ENCODE results near the gene HMCN1. TPM values are rescaled to one million over a fixed set of nuclear protein-coding genes. Genes with fewer than 3 reads are reported as not detected.

Gene HMCN1
- total RNA-seq, 1 experiment from 2014 or later, result 0.12 TPM

DNA sequence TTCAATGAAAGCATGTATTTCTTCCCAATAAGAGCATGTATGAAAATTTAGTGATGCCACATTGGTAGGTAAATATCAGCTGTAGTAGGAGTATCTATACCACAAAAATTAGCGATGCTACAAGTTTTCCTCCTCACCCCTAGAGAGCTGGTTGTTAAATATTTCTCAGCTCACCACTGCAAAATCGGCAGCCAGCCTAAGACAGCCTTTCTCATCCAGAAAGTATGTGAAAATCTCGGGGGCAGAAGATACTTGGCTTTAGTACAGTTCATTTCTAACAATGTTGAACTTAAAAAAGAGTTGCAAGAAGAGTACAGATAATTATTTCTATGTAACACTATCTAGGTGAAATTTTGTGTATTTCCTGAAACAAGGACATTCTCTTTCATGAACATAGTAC is 405.5 kb downstream of the HMCN1 start:
- H3K36me3 Mint-ChIP-seq (ENCODE audit: insufficient read depth, unreplicated experiment), result no peaks in the 10 kb centered on the region
- H3K27ac Mint-ChIP-seq (ENCODE audit: low read depth, unreplicated experiment), result no peak overlapping the region
- H3K4me3 Mint-ChIP-seq (ENCODE audit: unreplicated experiment), result no peak overlapping the region
- no peak for DNase-seq (ENCODE audit: unreplicated experiment)
- no peaks in the 10 kb centered on the region for H3K9me3 Mint-ChIP-seq (ENCODE audit: unreplicated experiment)
- BruUV-seq (replicated peaks), result no TSS peak
- no peaks in the 10 kb centered on the region for H3K27me3 Mint-ChIP-seq (ENCODE audit: insufficient read depth, unreplicated experiment)
- no peaks in the 10 kb centered on the region for H3K4me1 Mint-ChIP-seq (ENCODE audit: insufficient read depth, unreplicated experiment)
- POLR2A ChIA-PET, result interaction anchor here (0.6 kb wide), 1 partner anchor 10 kb away, joined by 4 read pairs; no protein-coding TSS in a partner anchor
- TF ChIP-seq CTCF (IDR thresholded peaks at IDR 0.05; ENCODE audit: unreplicated experiment), result no peak
- CTCF ChIA-PET, result interaction anchor here (0.6 kb wide), 1 partner anchor 30 kb away, joined by 3 read pairs; no protein-coding TSS in a partner anchor
- intact Hi-C loops (cut with micrococcal nuclease), result no loop called here

DNA sequence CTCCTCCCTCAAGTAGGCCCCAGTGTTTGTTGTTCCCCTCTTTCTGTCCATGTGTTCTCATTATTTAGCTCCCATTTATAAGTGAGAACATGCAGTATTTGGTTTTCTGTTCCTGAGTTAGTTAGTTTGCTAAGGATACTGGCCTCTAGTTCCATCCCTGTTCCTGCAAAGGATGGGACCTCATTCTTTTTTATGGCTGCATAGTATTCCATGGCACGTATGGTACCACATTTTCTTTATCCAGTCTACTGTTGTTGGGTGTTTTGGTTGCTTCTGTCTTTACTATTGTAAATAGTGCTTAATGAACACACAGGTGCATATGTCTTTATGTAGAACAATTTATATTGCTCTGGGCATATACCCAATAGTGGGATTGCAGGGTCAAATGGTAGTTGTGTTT is 408.0 kb downstream of the HMCN1 start:
- no peak for TF ChIP-seq CTCF (IDR thresholded peaks at IDR 0.05; ENCODE audit: unreplicated experiment)
- intact Hi-C loops (cut with micrococcal nuclease), result no loop called here
- H3K27ac Mint-ChIP-seq (ENCODE audit: low read depth, unreplicated experiment), result no peak overlapping the region
- H3K4me3 Mint-ChIP-seq (ENCODE audit: unreplicated experiment), result no peak overlapping the region
- no peak for DNase-seq (ENCODE audit: unreplicated experiment)
- H3K9me3 Mint-ChIP-seq (ENCODE audit: unreplicated experiment), result no peaks in the 10 kb centered on the region
- no peaks in the 10 kb centered on the region for H3K27me3 Mint-ChIP-seq (ENCODE audit: insufficient read depth, unreplicated experiment)
- ChIA-PET POLR2A (no interaction called here), CTCF (no interaction called here)
- no peaks in the 10 kb centered on the region for H3K4me1 Mint-ChIP-seq (ENCODE audit: insufficient read depth, unreplicated experiment)
- H3K36me3 Mint-ChIP-seq (ENCODE audit: insufficient read depth, unreplicated experiment), result no peaks in the 10 kb centered on the region
- BruUV-seq (replicated peaks), result no TSS peak

GRCh38 chr1:186142916-186143315 is 408.7 kb downstream of the HMCN1 start:
- no peak overlapping the region for H3K27ac Mint-ChIP-seq (ENCODE audit: low read depth, unreplicated experiment)
- no peak for TF ChIP-seq CTCF (IDR thresholded peaks at IDR 0.05; ENCODE audit: unreplicated experiment)
- no peak for DNase-seq (ENCODE audit: unreplicated experiment)
- intact Hi-C loops (cut with micrococcal nuclease), result no loop called here
- ChIA-PET CTCF (no interaction called here), POLR2A (interaction anchor here (0.6 kb wide), 1 partner anchor 159 kb away, joined by 3 read pairs; no protein-coding TSS in a partner anchor)
- BruUV-seq (replicated peaks), result no TSS peak
- H3K4me1 Mint-ChIP-seq (ENCODE audit: insufficient read depth, unreplicated experiment), result no peaks in the 10 kb centered on the region
- H3K4me3 Mint-ChIP-seq (ENCODE audit: unreplicated experiment), result no peak overlapping the region
- H3K27me3 Mint-ChIP-seq (ENCODE audit: insufficient read depth, unreplicated experiment), result no peaks in the 10 kb centered on the region
- H3K36me3 Mint-ChIP-seq (ENCODE audit: insufficient read depth, unreplicated experiment), result no peaks in the 10 kb centered on the region
- no peaks in the 10 kb centered on the region for H3K9me3 Mint-ChIP-seq (ENCODE audit: unreplicated experiment)

- intact Hi-C loops (cut with micrococcal nuclease), result no loop called here
- Mint-ChIP-seq H3K27ac (ENCODE audit: low read depth, unreplicated experiment) (no peak overlapping the region), H3K27me3 (ENCODE audit: insufficient read depth, unreplicated experiment) (no peaks in the 10 kb centered on the region), H3K36me3 (ENCODE audit: insufficient read depth, unreplicated experiment) (no peaks in the 10 kb centered on the region), H3K4me3 (ENCODE audit: unreplicated experiment) (no peak overlapping the region), H3K9me3 (ENCODE audit: unreplicated experiment) (no peaks in the 10 kb centered on the region), H3K4me1 (ENCODE audit: insufficient read depth, unreplicated experiment) (no peaks in the 10 kb centered on the region)
- TF ChIP-seq CTCF (IDR thresholded peaks at IDR 0.05; ENCODE audit: unreplicated experiment), result no peak
- ChIA-PET POLR2A (interaction anchor here (0.6 kb wide), 1 partner anchor 160 kb away, joined by 3 read pairs; no protein-coding TSS in a partner anchor), CTCF (interaction anchor here (0.6 to 1.5 kb wide), 4 partner anchors 70 to 332 kb away, joined by 3 to 4 read pairs (median 4); no protein-coding TSS in a partner anchor)
- DNase-seq (ENCODE audit: unreplicated experiment), result no peak
- no TSS peak for BruUV-seq (replicated peaks)
Observed at GRCh38 chr1:186143481-186143880, 409.3 kb downstream of the HMCN1 start.
